ENCODE measurements around the gene ECT2.

Gene ECT2

GRCh38 chr3:172766241-172766640, 15.7 kb downstream of the ECT2 start:
- H3K27me3 ChIP-seq (ENCODE audit: control insufficient read depth in 3 of 3, insufficient read depth in 3 of 3, low read depth in 1 of 3, low read length in 3 of 3), result no peaks in the 10 kb centered on the region
- no CpG with 5 or more reads among the region's 2 CpGs for WGBS, 2 donors (ENCODE audit: extremely low coverage in 2 of 2, insufficient read length in 2 of 2, insufficient replicate concordance in 1 of 2)

GRCh38 chr3:172766718-172767405, 16.3 kb downstream of the ECT2 start:
- Histone ChIP-seq H3K79me1 (ENCODE audit: low read depth, low read length) (no peaks in the 10 kb centered on the region), H3K4me1 (ENCODE audit: control insufficient read depth in 2 of 2, insufficient read depth in 1 of 2, low read depth in 1 of 2, low read length in 2 of 2) (no peaks in the 10 kb centered on the region), H2AFZ (ENCODE audit: low read length) (no peak overlapping the region), H3K23ac (ENCODE audit: low read depth, low read length, poor library complexity) (no peak overlapping the region), H2AK5ac (ENCODE audit: low read depth, low read length) (no peak overlapping the region), H3K36me3 (replicated peaks in 1 of 2; ENCODE audit: control insufficient read depth in 2 of 2, insufficient read depth in 2 of 2, low read length in 2 of 2) (peaks cover 11 to 100% of the 10 kb centered on the region in 2 donors), H2BK15ac (ENCODE audit: low read length) (no peak overlapping the region), H3K27me3 (ENCODE audit: control insufficient read depth in 3 of 3, insufficient read depth in 3 of 3, low read depth in 1 of 3, low read length in 3 of 3) (no peaks in the 10 kb centered on the region), H3K9ac (ENCODE audit: low read depth, low read length, poor library complexity) (no peak overlapping the region), H3K18ac (ENCODE audit: low read length) (no peak overlapping the region), H3K27ac (replicated peaks; ENCODE audit: low read length) (no peak overlapping the region), H3K4me2 (ENCODE audit: insufficient read depth, low read length, poor library complexity, severe bottlenecking) (no peak overlapping the region), H2BK5ac (ENCODE audit: low read length) (no peak overlapping the region), H3K14ac (ENCODE audit: low read length) (no peak overlapping the region), H3K4ac (ENCODE audit: low read length) (no peak overlapping the region), H4K91ac (ENCODE audit: low read depth, low read length, poor library complexity) (no peak overlapping the region), H2BK12ac (ENCODE audit: low read length) (no peak overlapping the region), H3K4me3 (ENCODE audit: low read length in 2 of 2) (no peak overlapping the region), H4K8ac (ENCODE audit: low read depth, low read length) (no peak overlapping the region), H2BK120ac (ENCODE audit: low read depth, low read length) (no peak overlapping the region), H3K9me3 (replicated peaks in 1 of 2; ENCODE audit: control insufficient read depth in 2 of 2, insufficient read depth in 1 of 2, low read depth in 1 of 2, low read length in 2 of 2) (peaks cover 0 to 7% of the 10 kb centered on the region in 2 donors)
- no CpG with 5 or more reads among the region's 10 CpGs for WGBS, 2 donors (ENCODE audit: extremely low coverage in 2 of 2, insufficient read length in 2 of 2, insufficient replicate concordance in 1 of 2)
- DNase-seq (ENCODE audit: low spot score), result no peak

More at GRCh38 chr3:172766241-172766640, 15.7 kb downstream of the ECT2 start:
- Histone ChIP-seq H3K9ac (ENCODE audit: low read depth, low read length, poor library complexity) (no peak overlapping the region), H3K27ac (replicated peaks; ENCODE audit: low read length) (no peak overlapping the region), H2BK120ac (ENCODE audit: low read depth, low read length) (no peak overlapping the region), H3K4me1 (ENCODE audit: control insufficient read depth in 2 of 2, insufficient read depth in 1 of 2, low read depth in 1 of 2, low read length in 2 of 2) (no peaks in the 10 kb centered on the region), H3K4me3 (ENCODE audit: low read length in 2 of 2) (no peak overlapping the region), H3K4me2 (ENCODE audit: insufficient read depth, low read length, poor library complexity, severe bottlenecking) (no peak overlapping the region), H4K91ac (ENCODE audit: low read depth, low read length, poor library complexity) (no peak overlapping the region), H2BK15ac (ENCODE audit: low read length) (no peak overlapping the region), H3K18ac (ENCODE audit: low read length) (no peak overlapping the region), H3K4ac (ENCODE audit: low read length) (no peak overlapping the region), H3K9me3 (replicated peaks in 1 of 2; ENCODE audit: control insufficient read depth in 2 of 2, insufficient read depth in 1 of 2, low read depth in 1 of 2, low read length in 2 of 2) (peaks cover 0 to 5% of the 10 kb centered on the region in 2 donors), H4K8ac (ENCODE audit: low read depth, low read length) (no peak overlapping the region), H3K23ac (ENCODE audit: low read depth, low read length, poor library complexity) (no peak overlapping the region), H2BK12ac (ENCODE audit: low read length) (no peak overlapping the region), H3K79me1 (ENCODE audit: low read depth, low read length) (no peaks in the 10 kb centered on the region), H2AFZ (ENCODE audit: low read length) (no peak overlapping the region), H3K36me3 (replicated peaks in 1 of 2; ENCODE audit: control insufficient read depth in 2 of 2, insufficient read depth in 2 of 2, low read length in 2 of 2) (peaks cover 11 to 100% of the 10 kb centered on the region in 2 donors), H2BK5ac (ENCODE audit: low read length) (no peak overlapping the region), H2AK5ac (ENCODE audit: low read depth, low read length) (no peak overlapping the region), H3K14ac (ENCODE audit: low read length) (no peak overlapping the region)
- no peak for DNase-seq (ENCODE audit: low spot score)

GRCh38 chr3:172770382-172770781, 19.9 kb downstream of the ECT2 start:
- Histone ChIP-seq H2AK5ac (ENCODE audit: low read depth, low read length) (no peak overlapping the region), H3K9me3 (replicated peaks in 1 of 2; ENCODE audit: control insufficient read depth in 2 of 2, insufficient read depth in 1 of 2, low read depth in 1 of 2, low read length in 2 of 2) (peaks cover 0 to 13% of the 10 kb centered on the region in 2 donors), H3K27ac (replicated peaks; ENCODE audit: low read length) (no peak overlapping the region), H4K91ac (ENCODE audit: low read depth, low read length, poor library complexity) (no peak overlapping the region), H2BK12ac (ENCODE audit: low read length) (no peak overlapping the region), H4K8ac (ENCODE audit: low read depth, low read length) (no peak overlapping the region), H3K4me3 (ENCODE audit: low read length in 2 of 2) (no peak overlapping the region), H2BK5ac (ENCODE audit: low read length) (no peak overlapping the region), H3K36me3 (replicated peaks in 1 of 2; ENCODE audit: control insufficient read depth in 2 of 2, insufficient read depth in 2 of 2, low read length in 2 of 2) (peaks cover 10 to 100% of the 10 kb centered on the region in 2 donors), H2BK15ac (ENCODE audit: low read length) (no peak overlapping the region), H3K18ac (ENCODE audit: low read length) (no peak overlapping the region), H3K4me1 (ENCODE audit: control insufficient read depth in 2 of 2, insufficient read depth in 1 of 2, low read depth in 1 of 2, low read length in 2 of 2) (no peaks in the 10 kb centered on the region), H3K4ac (ENCODE audit: low read length) (no peak overlapping the region), H2BK120ac (ENCODE audit: low read depth, low read length) (no peak overlapping the region), H3K14ac (ENCODE audit: low read length) (no peak overlapping the region), H3K4me2 (ENCODE audit: insufficient read depth, low read length, poor library complexity, severe bottlenecking) (no peak overlapping the region), H3K9ac (ENCODE audit: low read depth, low read length, poor library complexity) (no peak overlapping the region), H2AFZ (ENCODE audit: low read length) (no peak overlapping the region), H3K79me1 (ENCODE audit: low read depth, low read length) (no peaks in the 10 kb centered on the region), H3K23ac (ENCODE audit: low read depth, low read length, poor library complexity) (no peak overlapping the region), H3K27me3 (ENCODE audit: control insufficient read depth in 3 of 3, insufficient read depth in 3 of 3, low read depth in 1 of 3, low read length in 3 of 3) (no peaks in the 10 kb centered on the region)
- DNase-seq (ENCODE audit: low spot score), result no peak
- WGBS, 2 donors (ENCODE audit: extremely low coverage in 2 of 2, insufficient read length in 2 of 2, insufficient replicate concordance in 1 of 2), result no CpG with 5 or more reads among the region's 1 CpG

GRCh38 chr3:172771672-172772071, 21.1 kb downstream of the ECT2 start:
- H3K4ac ChIP-seq (ENCODE audit: low read length), result no peak overlapping the region
- no peak overlapping the region for H3K4me2 ChIP-seq (ENCODE audit: insufficient read depth, low read length, poor library complexity, severe bottlenecking)
- peaks cover 12 to 100% of the 10 kb centered on the region in 2 donors for H3K36me3 ChIP-seq (replicated peaks in 1 of 2; ENCODE audit: control insufficient read depth in 2 of 2, insufficient read depth in 2 of 2, low read length in 2 of 2)
- H2BK15ac ChIP-seq (ENCODE audit: low read length), result no peak overlapping the region
- WGBS, 2 donors (ENCODE audit: extremely low coverage in 2 of 2, insufficient read length in 2 of 2, insufficient replicate concordance in 1 of 2), result 100% methylated on average over 1 of the region's 2 CpGs
- no peak overlapping the region for H4K8ac ChIP-seq (ENCODE audit: low read depth, low read length)
- no peak overlapping the region for H3K9ac ChIP-seq (ENCODE audit: low read depth, low read length, poor library complexity)
- peaks cover 0 to 13% of the 10 kb centered on the region in 2 donors for H3K9me3 ChIP-seq (replicated peaks in 1 of 2; ENCODE audit: control insufficient read depth in 2 of 2, insufficient read depth in 1 of 2, low read depth in 1 of 2, low read length in 2 of 2)
- no peak overlapping the region for H3K23ac ChIP-seq (ENCODE audit: low read depth, low read length, poor library complexity)
- no peak overlapping the region for H2BK12ac ChIP-seq (ENCODE audit: low read length)
- H4K91ac ChIP-seq (ENCODE audit: low read depth, low read length, poor library complexity), result no peak overlapping the region
- no peaks in the 10 kb centered on the region for H3K79me1 ChIP-seq (ENCODE audit: low read depth, low read length)
- no peak overlapping the region for H2BK120ac ChIP-seq (ENCODE audit: low read depth, low read length)
- H3K18ac ChIP-seq (ENCODE audit: low read length), result no peak overlapping the region
- H3K4me3 ChIP-seq (ENCODE audit: low read length in 2 of 2), result no peak overlapping the region
- no peak overlapping the region for H2BK5ac ChIP-seq (ENCODE audit: low read length)
- H2AFZ ChIP-seq (ENCODE audit: low read length), result no peak overlapping the region
- H3K27ac ChIP-seq (replicated peaks; ENCODE audit: low read length), result no peak overlapping the region
- no peak overlapping the region for H3K14ac ChIP-seq (ENCODE audit: low read length)
- H3K4me1 ChIP-seq (ENCODE audit: control insufficient read depth in 2 of 2, insufficient read depth in 1 of 2, low read depth in 1 of 2, low read length in 2 of 2), result no peaks in the 10 kb centered on the region
- no peak for DNase-seq (ENCODE audit: low spot score)
- no peak overlapping the region for H2AK5ac ChIP-seq (ENCODE audit: low read depth, low read length)
- H3K27me3 ChIP-seq (ENCODE audit: control insufficient read depth in 3 of 3, insufficient read depth in 3 of 3, low read depth in 1 of 3, low read length in 3 of 3), result no peaks in the 10 kb centered on the region

Measured in neuronal stem cell (in vitro differentiated cells).